Duodenal mucosa (tissue), 2 donors: ENCODE data around the gene USP40.

Source experiments
- H3K27ac ChIP-seq: one replicate; pipeline ENCODE4 v1.7.0; 2013; ENCODE audit warnings: low read depth, low read length
- H3K27me3 ChIP-seq, 2 donors: one replicate each; pipeline ENCODE4 v1.7.0; 2013; ENCODE audit warnings: low read length in 2 of 2, control low read depth in 1 of 2; ENCODE audit not compliant: insufficient read depth in 2 of 2, control insufficient read depth in 1 of 2
- H3K36me3 ChIP-seq, 2 donors: one replicate each; pipeline ENCODE4 v1.7.0; 2013; ENCODE audit warnings: low read length in 2 of 2, control low read depth in 1 of 2; ENCODE audit not compliant: insufficient read depth in 2 of 2, control insufficient read depth in 1 of 2
- H3K4me1 ChIP-seq, 2 donors: one replicate each; pipeline ENCODE4 v1.7.0; 2013; ENCODE audit warnings: low read length in 2 of 2, control low read depth in 1 of 2; ENCODE audit not compliant: insufficient read depth in 2 of 2, control insufficient read depth in 1 of 2
- H3K4me3 ChIP-seq, 2 donors: one replicate each; pipeline ENCODE4 v1.7.0; 2013; ENCODE audit warnings: low read length in 2 of 2, low read depth in 1 of 2
- H3K9ac ChIP-seq, 2 donors: one replicate each; pipeline ENCODE4 v1.7.0; 2013; ENCODE audit warnings: low read length in 2 of 2, low read depth in 1 of 2
- H3K9me3 ChIP-seq, 2 donors: one replicate each; pipeline ENCODE4 v1.7.0; 2013; ENCODE audit warnings: low read length in 2 of 2, control low read depth in 1 of 2; ENCODE audit not compliant: control insufficient read depth in 1 of 2

Gene USP40

DNA sequence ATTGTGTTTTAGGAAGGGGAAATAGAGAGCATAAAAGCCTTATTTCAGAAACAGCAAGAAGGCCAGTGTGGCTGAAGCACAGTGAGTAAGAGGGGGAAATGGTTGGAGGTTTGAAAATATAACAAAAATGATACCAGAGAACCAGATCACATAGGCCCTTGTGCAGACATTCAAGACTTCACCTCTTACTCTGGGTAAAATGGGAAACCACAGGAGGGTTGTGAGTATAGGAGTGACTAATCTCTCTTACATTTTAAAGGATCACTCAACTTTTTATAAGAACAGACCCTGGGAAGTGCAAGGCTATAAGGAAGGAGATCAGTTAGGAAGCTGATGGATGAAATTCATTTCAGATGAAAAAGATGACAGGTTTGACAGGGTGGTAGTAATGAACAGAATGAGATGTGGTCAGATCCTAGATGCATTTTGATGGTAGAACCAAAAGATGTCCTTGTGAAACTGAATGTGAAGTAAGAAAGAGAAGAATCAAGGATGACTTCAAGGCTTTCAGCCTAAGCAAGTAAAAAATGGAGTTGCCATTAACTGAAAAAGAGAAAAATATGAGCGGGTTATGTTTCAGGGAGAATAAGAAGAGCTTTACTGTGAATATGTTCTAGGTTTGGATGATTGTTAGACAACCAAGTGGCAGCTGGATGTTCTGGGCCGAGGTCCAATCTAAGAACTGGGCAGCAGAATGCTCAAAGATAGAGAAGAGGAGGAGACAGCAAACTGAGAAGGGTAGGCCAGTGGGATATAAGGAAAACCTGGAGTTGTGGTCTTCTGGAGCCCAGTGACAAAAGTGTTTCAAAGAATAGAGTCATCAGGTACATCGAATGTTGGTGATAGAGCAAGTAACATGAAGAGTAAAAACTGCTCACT is 65.1 kb downstream of the USP40 start:
- Histone ChIP-seq H3K27ac (no peak overlapping the region), H3K9ac (no peak overlapping the region), H3K27me3 (no peaks in the 10 kb centered on the region), H3K4me1 (no peaks in the 10 kb centered on the region), H3K9me3 (peaks cover 14 to 18% of the 10 kb centered on the region in 2 donors), H3K4me3 (no peak overlapping the region), H3K36me3 (peaks cover 25 to 32% of the 10 kb centered on the region in 2 donors)

DNA sequence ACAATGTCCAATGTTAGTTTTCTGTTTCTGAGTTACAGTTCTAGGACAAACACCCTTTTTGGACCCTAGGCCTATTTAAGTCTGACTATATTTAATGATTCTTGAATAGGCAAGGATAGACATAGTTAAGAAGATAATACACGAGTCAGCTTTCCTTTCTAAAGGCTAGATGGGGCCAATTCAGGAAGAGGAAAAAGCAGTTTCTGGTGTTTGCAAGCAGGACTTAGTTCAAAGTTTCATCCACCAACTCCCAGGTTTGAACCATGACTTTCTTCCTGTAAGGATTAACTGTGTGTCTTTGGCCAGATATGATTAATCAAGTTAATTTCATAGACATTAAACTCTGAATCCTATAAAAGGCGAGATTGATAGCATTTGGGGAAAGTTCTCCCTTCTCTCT is 66.7 kb downstream of the USP40 start:
- Histone ChIP-seq H3K36me3 (peaks cover 25 to 26% of the 10 kb centered on the region in 2 donors), H3K27me3 (no peaks in the 10 kb centered on the region), H3K9ac (no peak overlapping the region), H3K27ac (no peak overlapping the region), H3K9me3 (peaks cover 14 to 18% of the 10 kb centered on the region in 2 donors), H3K4me3 (no peak overlapping the region), H3K4me1 (no peaks in the 10 kb centered on the region)

DNA sequence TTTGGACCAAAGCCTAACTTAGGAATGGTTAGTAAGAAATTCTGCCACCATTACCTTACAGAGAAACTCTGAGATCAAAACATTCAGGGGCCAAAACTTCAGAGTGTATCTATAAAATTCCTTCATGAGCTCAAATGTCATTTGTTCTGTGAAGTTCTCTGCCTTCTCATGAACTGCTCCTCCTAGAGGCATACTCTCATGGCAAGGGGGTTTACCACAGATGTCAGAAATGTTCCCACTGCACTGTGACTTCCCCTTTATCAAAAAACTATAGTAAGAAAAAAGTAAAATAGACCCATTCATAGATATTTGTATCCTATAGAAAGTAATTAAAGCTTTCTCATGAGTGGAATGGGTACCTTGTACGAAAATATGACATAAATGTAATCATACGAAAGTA is 68.5 kb downstream of the USP40 start:
- H3K27ac ChIP-seq, result no peak overlapping the region
- peaks cover 21 to 30% of the 10 kb centered on the region in 2 donors for H3K36me3 ChIP-seq
- no peak overlapping the region for H3K4me3 ChIP-seq
- H3K9ac ChIP-seq, result no peak overlapping the region
- H3K4me1 ChIP-seq, result no peaks in the 10 kb centered on the region
- H3K9me3 ChIP-seq, result peaks cover 7 to 8% of the 10 kb centered on the region in 2 donors
- no peaks in the 10 kb centered on the region for H3K27me3 ChIP-seq

DNA sequence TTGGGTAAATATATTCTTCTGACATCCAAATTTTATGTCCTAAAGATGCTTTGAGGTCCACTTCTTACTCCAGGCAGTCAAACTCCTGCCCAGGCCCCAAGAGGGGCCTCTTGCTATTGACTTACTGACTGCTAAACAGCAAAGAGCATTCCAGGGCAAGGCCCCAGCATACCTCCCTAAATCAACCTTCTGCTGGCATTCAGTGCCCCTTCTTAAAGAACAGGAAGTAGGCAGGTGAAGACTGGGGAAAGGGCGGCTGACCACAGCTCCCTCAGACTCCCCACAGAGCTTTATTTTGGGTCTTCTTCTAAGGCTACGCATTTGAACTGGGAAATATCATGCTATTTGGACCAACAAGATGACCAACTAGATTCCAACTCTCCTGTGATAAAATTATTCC is 68.9 kb downstream of the USP40 start:
- H3K9ac ChIP-seq, result no peak overlapping the region
- no peak overlapping the region for H3K27ac ChIP-seq
- H3K27me3 ChIP-seq, result no peaks in the 10 kb centered on the region
- H3K4me3 ChIP-seq, result no peak overlapping the region
- H3K9me3 ChIP-seq, result peaks cover 5 to 6% of the 10 kb centered on the region in 2 donors
- H3K4me1 ChIP-seq, result no peaks in the 10 kb centered on the region
- peaks cover 21 to 34% of the 10 kb centered on the region in 2 donors for H3K36me3 ChIP-seq

DNA sequence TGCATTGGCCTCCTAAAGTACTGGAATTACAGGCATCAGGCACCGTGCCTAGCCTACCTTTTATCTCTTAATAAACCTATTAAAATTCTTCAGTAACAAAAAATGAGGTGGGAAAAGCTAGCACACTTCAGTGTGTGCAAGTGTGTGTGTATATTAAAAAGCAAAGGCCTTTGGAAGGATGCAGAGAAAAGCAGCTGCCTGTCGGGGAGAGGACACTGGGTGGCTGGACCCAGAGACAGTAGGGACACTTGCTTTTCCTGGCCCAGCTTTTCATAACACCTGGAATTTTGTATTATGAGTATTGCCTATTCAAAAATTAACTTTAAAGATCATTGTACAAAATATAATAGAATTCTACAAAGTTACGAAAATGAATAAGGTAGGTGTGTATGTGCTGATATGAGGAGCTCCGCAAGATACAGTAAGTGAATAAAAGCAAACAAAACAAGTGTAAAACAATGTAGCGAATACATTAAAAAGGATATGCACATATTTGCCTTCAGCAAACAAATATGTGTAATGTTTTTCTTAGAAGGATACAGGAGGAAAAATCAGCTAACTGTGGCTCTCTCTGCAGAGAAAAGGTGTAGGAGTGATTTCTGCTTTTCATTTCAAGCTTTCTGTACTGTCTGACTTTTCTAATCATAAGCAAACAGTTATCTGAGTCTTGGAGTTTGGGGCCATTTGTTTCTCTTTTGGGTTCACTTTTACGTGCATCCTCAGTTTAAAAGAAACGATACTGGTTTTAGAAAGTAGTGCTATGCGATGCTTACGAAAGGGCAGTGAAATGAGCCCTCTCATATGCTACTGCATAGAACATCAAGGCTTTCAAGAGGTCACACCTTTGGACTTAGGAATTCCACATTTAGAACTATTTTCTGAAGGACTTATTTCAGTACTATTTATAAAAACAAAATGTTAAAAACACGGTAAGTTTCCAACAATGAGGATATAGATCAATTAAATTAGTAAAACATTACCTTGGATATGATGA is 70.8 kb downstream of the USP40 start:
- Histone ChIP-seq H3K9ac (no peak overlapping the region), H3K9me3 (no peaks in the 10 kb centered on the region), H3K36me3 (peaks cover 17 to 41% of the 10 kb centered on the region in 2 donors), H3K4me1 (no peaks in the 10 kb centered on the region), H3K27ac (no peak overlapping the region), H3K4me3 (no peak overlapping the region), H3K27me3 (no peaks in the 10 kb centered on the region)

GRCh38 chr2:233492751-233493150 is 73.8 kb downstream of the USP40 start:
- Histone ChIP-seq H3K27ac (no peak overlapping the region), H3K36me3 (peaks cover 16 to 48% of the 10 kb centered on the region in 2 donors), H3K9me3 (no peaks in the 10 kb centered on the region), H3K9ac (no peak overlapping the region), H3K4me3 (no peak overlapping the region), H3K4me1 (no peaks in the 10 kb centered on the region), H3K27me3 (no peaks in the 10 kb centered on the region)

GRCh38 chr2:233492078-233492477 is 74.5 kb downstream of the USP40 start:
- no peak overlapping the region for H3K4me3 ChIP-seq
- H3K27me3 ChIP-seq, result no peaks in the 10 kb centered on the region
- no peak overlapping the region for H3K27ac ChIP-seq
- no peak overlapping the region for H3K9ac ChIP-seq
- H3K36me3 ChIP-seq, result peaks cover 18 to 47% of the 10 kb centered on the region in 2 donors
- no peaks in the 10 kb centered on the region for H3K9me3 ChIP-seq
- no peaks in the 10 kb centered on the region for H3K4me1 ChIP-seq

DNA sequence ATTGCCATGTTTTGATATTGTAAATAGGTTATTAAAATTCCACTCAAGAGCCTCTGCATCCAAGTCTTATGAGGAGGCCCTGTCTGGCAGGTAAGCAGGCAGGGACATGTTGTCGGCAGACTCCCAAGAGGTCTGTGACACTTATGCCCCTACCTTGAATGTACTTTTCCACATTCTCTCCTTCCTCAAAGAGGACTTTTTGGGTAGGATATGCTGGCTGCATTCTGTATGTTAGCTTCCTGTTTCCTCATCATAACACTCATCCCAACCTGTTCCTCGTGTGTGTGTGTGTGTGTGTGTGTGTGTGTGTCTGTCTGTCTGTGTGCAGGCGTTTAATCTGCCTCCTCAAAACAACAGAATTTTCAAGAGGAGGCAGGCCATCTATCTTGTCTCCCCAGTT is 75.3 kb downstream of the USP40 start:
- Histone ChIP-seq H3K4me3 (no peak overlapping the region), H3K27me3 (no peaks in the 10 kb centered on the region), H3K4me1 (no peaks in the 10 kb centered on the region), H3K36me3 (peaks cover 18 to 51% of the 10 kb centered on the region in 2 donors), H3K9ac (no peak overlapping the region), H3K9me3 (no peaks in the 10 kb centered on the region), H3K27ac (no peak overlapping the region)

GRCh38 chr2:233490831-233491230 is 75.8 kb downstream of the USP40 start:
- no peak overlapping the region for H3K4me3 ChIP-seq
- H3K36me3 ChIP-seq, result peaks cover 18 to 54% of the 10 kb centered on the region in 2 donors
- H3K9ac ChIP-seq, result no peak overlapping the region
- no peaks in the 10 kb centered on the region for H3K4me1 ChIP-seq
- H3K27me3 ChIP-seq, result no peaks in the 10 kb centered on the region
- H3K27ac ChIP-seq, result no peak overlapping the region
- H3K9me3 ChIP-seq, result no peaks in the 10 kb centered on the region

DNA sequence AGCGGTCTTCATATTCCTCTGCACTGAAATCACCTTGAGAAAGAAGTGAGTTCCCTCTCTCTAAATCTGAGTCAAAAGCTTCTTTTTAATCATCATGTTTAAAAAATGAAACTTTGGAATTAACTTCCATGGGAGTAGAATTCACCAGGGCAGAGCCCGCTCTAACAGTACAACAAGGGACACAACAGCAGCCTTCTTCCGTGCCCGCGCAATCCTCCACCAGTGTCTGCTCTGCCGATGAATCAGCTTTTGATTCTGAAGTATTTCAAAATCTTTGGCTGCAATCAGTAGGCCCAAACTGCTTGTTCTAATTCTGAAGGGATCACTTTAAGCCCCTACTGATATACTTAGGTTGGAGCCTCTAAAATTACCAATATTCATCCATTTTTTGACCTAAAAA is 76.9 kb downstream of the USP40 start:
- Histone ChIP-seq H3K4me3 (no peak overlapping the region), H3K27ac (no peak overlapping the region), H3K9ac (no peak overlapping the region), H3K27me3 (no peaks in the 10 kb centered on the region), H3K9me3 (no peaks in the 10 kb centered on the region), H3K4me1 (no peaks in the 10 kb centered on the region), H3K36me3 (peaks cover 23 to 65% of the 10 kb centered on the region in 2 donors)
